ENCODE results near the gene PCSK4. TPM values are rescaled to one million over a fixed set of nuclear protein-coding genes. Genes with fewer than 3 reads are reported as not detected.

PCSK4 gene
- total RNA-seq, 1 donor from 2014 or later: 5.4 TPM

- H3K4me3 ChIP-seq: peak overlapping the region; percentile 28 to 32
- no peak for TF ChIP-seq POLR2AphosphoS5 (IDR thresholded peaks at IDR 0.05; ENCODE audit: insufficient read depth in 1 of 2, low read depth in 1 of 2)
- no peak for TF ChIP-seq POLR2A (IDR thresholded peaks at IDR 0.05)
- no peak for TF ChIP-seq CTCF (IDR thresholded peaks at IDR 0.05)
- peaks cover 0 to 18% of the 10 kb centered on the region in 2 donors for H3K36me3 ChIP-seq
- DNase-seq (ENCODE audit: extremely low spot score in 2 of 2): no peak
- intact Hi-C loops (cut with DNase I): loop anchor here (10.0 kb wide), 1 partner anchor 171 kb away; the partner anchor contains the start of gene FAM174C
- H3K4me1 ChIP-seq: peaks cover 29% of the 10 kb centered on the region
- no peaks in the 10 kb centered on the region for H3K9me3 ChIP-seq
- peaks cover 40% of the 10 kb centered on the region for H3K27me3 ChIP-seq
- H3K27ac ChIP-seq: no peak overlapping the region
Measured at GRCh38 chr19:1445932-1446712, 44.0 kb downstream of the PCSK4 start.

GRCh38 chr19:1445185-1445931, 44.8 kb downstream of the PCSK4 start:
- Histone ChIP-seq H3K4me3 (peak overlapping the region; percentile 28 to 32), H3K36me3 (peaks cover 0 to 26% of the 10 kb centered on the region in 2 donors), H3K9me3 (no peaks in the 10 kb centered on the region), H3K27me3 (peaks cover 34% of the 10 kb centered on the region), H3K27ac (no peak overlapping the region), H3K4me1 (peaks cover 37% of the 10 kb centered on the region)
- no peak for DNase-seq (ENCODE audit: extremely low spot score in 2 of 2)
- TF ChIP-seq POLR2AphosphoS5 (IDR thresholded peaks at IDR 0.05; ENCODE audit: insufficient read depth in 1 of 2, low read depth in 1 of 2): no peak
- peak; percentile 31 to 83 (median 68) for TF ChIP-seq CTCF (IDR thresholded peaks at IDR 0.05)
- intact Hi-C loops (cut with DNase I): loop anchor here (10.0 kb wide), 1 partner anchor 171 kb away; the partner anchor contains the start of gene FAM174C

GRCh38 chr19:1441677-1442438, 48.3 kb downstream of the PCSK4 start:
- no peak overlapping the region for H3K27ac ChIP-seq
- H3K36me3 ChIP-seq: peaks cover 0 to 36% of the 10 kb centered on the region in 2 donors
- peaks cover 13% of the 10 kb centered on the region for H3K27me3 ChIP-seq
- intact Hi-C loops (cut with DNase I): loop anchor here (10.0 kb wide), 1 partner anchor 167 kb away; the partner anchor contains the start of gene FAM174C
- no peaks in the 10 kb centered on the region for H3K9me3 ChIP-seq
- DNase-seq (ENCODE audit: extremely low spot score in 2 of 2): no peak
- H3K4me3 ChIP-seq: no peak overlapping the region
- TF ChIP-seq CTCF (IDR thresholded peaks at IDR 0.05) (no peak), POLR2A (IDR thresholded peaks at IDR 0.05) (no peak), POLR2AphosphoS5 (IDR thresholded peaks at IDR 0.05; ENCODE audit: insufficient read depth in 1 of 2, low read depth in 1 of 2) (no peak)
- peaks cover 56% of the 10 kb centered on the region for H3K4me1 ChIP-seq

GRCh38 chr19:1441022-1441426, 49.1 kb downstream of the PCSK4 start:
- H3K4me3 ChIP-seq: no peak overlapping the region
- H3K36me3 ChIP-seq: peaks cover 0 to 36% of the 10 kb centered on the region in 2 donors
- intact Hi-C loops (cut with DNase I): loop anchor here (10.0 kb wide), 1 partner anchor 166 kb away; the partner anchor contains the start of gene FAM174C
- H3K27me3 ChIP-seq: peaks cover 5% of the 10 kb centered on the region
- peaks cover 49% of the 10 kb centered on the region for H3K4me1 ChIP-seq
- DNase-seq (ENCODE audit: extremely low spot score in 2 of 2): no peak
- TF ChIP-seq CTCF (IDR thresholded peaks at IDR 0.05): no peak
- TF ChIP-seq POLR2AphosphoS5 (IDR thresholded peaks at IDR 0.05; ENCODE audit: insufficient read depth in 1 of 2, low read depth in 1 of 2): no peak
- TF ChIP-seq POLR2A (IDR thresholded peaks at IDR 0.05): no peak
- H3K9me3 ChIP-seq: no peaks in the 10 kb centered on the region
- no peak overlapping the region for H3K27ac ChIP-seq

Measured in vagina (tissue), 2 donors.